Measurements from ENCODE around the gene NAGPA.
"Not testable (repeated sequence)": the region's sequence is repeated elsewhere in the genome, so short reads cannot be mapped to it uniquely, and the experiment has no call there.

NAGPA gene

DNA sequence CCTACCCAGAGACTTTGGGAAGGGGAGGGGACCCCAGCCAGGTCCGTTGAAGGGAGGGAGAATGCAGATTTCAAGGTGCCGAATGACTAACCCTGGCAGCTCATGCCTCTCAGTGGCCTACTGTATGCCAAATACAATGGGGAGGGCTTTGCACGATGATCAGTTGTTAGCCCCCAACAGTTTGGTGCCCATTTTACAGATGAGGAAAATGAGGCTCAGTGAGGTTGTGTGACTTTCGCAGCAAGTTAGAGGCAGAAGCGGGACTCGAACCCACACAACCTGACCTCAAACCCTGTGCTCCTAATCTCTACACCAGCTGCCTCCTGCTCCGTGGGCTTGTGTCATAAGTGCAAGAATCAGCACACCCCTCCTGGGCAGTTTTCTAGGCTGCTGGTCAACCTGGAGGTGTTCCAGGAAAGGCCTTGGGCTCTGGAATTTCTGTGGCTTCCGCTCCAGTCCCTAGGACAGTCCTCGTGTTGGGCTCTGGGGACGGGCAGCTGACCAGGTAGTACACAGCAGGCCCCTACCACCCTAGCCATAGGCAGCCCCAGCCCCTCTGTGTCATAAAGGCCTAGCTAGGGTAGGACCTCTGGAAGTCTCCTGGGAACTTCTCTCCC, 11.9 kb upstream of the NAGPA start:
- TF ChIP-seq, protein P1, sequence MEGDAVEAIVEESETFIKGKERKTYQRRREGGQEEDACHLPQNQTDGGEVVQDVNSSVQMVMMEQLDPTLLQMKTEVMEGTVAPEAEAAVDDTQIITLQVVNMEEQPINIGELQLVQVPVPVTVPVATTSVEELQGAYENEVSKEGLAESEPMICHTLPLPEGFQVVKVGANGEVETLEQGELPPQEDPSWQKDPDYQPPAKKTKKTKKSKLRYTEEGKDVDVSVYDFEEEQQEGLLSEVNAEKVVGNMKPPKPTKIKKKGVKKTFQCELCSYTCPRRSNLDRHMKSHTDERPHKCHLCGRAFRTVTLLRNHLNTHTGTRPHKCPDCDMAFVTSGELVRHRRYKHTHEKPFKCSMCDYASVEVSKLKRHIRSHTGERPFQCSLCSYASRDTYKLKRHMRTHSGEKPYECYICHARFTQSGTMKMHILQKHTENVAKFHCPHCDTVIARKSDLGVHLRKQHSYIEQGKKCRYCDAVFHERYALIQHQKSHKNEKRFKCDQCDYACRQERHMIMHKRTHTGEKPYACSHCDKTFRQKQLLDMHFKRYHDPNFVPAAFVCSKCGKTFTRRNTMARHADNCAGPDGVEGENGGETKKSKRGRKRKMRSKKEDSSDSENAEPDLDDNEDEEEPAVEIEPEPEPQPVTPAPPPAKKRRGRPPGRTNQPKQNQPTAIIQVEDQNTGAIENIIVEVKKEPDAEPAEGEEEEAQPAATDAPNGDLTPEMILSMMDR (conservative IDR thresholded peaks at IDR 0.05; ENCODE audit: low read depth, low read length): no peak
- no peak overlapping the region for H3K4me3 ChIP-seq (ENCODE audit: low read length)
- DNase-seq (ENCODE audit: low read depth): no peak

DNA sequence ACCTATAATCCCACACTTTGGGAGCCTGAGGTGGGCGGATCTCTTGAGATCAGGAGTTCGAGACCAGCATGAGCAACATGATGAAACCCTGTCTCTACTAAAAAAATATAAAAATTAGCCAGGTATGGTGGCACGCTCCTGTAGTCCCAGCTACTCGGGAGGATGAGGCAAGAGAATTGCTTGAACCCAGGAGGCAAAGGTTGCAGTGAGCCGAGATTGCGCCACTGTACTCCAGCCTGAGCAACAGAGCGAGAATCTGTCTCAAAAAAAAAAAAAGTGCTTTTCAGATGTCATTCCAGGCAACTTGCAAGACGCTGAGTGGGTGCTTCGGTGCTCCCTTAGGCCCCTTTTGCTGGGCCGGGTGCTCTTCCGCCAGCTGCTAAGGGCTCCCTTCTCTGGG, 10.8 kb upstream of the NAGPA start:
- H3K4me3 ChIP-seq (ENCODE audit: low read length); DNase-seq (ENCODE audit: low read depth): not testable (repeated sequence)

DNA sequence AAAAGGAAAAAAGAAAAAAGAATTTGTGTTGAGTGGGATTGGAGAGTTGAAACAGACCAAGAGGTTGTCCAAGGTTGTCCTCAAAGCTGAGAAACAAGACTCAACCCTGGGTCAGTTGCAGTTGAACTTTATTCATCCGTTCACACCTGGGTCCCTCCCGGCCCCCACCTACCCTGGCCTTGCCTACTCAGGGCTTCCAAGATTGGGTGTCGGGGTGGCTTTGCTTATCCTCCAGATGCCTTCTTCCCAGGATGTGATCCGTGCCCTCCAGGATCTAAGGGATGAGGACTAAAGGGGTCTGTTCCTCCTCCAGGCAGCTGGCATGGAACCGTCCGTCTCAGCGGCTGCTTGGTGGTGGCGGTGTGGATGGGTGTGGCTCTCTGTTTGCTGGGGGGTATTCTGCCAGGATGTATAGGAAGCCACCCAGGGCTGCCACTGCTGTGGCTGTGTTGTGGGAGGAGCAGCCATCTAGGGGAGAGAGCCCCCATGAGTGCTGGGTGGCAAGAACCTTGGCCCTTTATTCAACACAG, 10.3 kb upstream of the NAGPA start:
- DNase-seq (ENCODE audit: low read depth): no peak
- TF ChIP-seq, protein P1 (conservative IDR thresholded peaks at IDR 0.05; ENCODE audit: low read depth, low read length): no peak
- H3K4me3 ChIP-seq (ENCODE audit: low read length): no peak overlapping the region

DNA sequence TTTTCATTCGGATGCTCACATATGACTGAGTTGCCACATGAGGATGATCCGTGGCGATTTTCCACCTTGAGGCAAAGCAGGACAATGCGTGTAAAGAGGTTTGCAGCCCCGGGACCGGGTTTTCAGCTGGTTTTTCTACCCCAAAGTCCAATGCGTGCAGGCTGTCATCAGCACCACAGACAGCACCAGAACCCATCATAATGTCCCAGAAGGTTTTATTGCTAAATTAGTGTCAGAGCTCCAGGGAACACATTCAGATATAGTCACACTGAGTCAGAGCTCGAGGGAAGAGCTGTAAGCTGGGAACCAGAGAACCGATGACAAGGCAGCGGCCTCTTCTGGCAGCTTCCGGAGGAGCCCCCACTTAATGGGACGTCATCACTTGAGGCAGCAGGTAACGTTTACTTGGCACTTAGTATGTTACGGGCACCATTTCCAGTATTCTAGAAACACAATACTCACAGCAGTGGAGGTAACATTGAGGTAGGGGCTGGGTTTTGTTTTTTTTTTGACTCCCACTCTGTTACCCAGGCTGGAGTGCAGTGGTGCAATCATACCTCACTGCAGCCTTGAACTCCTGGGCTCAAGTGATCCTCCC, 8.9 kb upstream of the NAGPA start:
- no peak overlapping the region for H3K4me3 ChIP-seq (ENCODE audit: low read length)
- DNase-seq (ENCODE audit: low read depth): no peak
- TF ChIP-seq, protein P1 (conservative IDR thresholded peaks at IDR 0.05; ENCODE audit: low read depth, low read length): peak; percentile 13

DNA sequence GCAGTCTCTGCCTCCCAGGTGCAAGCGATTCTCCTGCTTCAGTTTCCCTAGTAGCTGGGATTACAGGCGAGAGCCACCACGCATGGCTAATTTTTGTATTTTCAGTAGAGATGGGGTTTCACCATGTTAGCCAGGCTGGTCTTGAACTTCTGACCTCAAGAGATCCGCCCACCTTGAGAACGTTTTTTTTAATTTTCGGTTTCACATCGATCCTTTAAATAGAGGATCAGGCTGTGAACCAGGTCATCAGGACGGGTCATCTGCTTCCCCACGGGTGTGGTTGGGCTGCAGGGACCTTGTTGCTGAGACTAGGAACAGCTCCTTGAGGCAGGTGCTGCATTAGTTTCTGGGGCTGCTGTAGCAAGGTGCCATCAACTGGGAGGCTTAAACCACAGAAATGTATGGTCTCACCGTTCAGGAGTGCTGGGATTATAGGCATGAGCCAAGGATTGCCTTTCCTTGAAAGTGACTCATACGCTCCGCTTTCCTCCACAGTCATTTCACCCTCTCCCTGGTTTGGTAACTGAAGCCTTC, 7.9 kb upstream of the NAGPA start:
- no peak overlapping the region for H3K4me3 ChIP-seq (ENCODE audit: low read length)
- TF ChIP-seq, protein P1 (conservative IDR thresholded peaks at IDR 0.05; ENCODE audit: low read depth, low read length): no peak
- peak; percentile 69 for DNase-seq (ENCODE audit: low read depth)

DNA sequence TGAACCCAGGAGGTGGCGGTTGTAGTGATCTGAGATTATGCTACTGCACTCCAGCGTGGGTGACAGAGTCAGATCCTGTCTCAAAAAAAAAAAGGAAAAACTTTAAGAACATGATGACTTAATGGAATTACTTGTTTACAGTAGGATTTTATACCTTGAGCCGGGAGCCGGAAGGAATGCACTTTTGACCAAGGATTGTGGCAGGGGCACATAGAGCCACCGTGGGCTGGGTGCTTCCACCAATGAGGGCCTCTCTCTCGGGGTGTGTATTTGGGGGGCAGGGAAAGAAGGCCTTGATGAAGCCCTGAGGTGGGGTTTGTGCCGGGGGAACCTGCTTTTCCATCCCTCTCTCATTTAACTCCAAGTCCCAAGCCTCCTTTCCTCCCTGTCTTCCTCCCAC, 6.7 kb upstream of the NAGPA start:
- no peak overlapping the region for H3K4me3 ChIP-seq (ENCODE audit: low read length)
- no peak for DNase-seq (ENCODE audit: low read depth)
- TF ChIP-seq, protein P1 (conservative IDR thresholded peaks at IDR 0.05; ENCODE audit: low read depth, low read length): no peak

DNA sequence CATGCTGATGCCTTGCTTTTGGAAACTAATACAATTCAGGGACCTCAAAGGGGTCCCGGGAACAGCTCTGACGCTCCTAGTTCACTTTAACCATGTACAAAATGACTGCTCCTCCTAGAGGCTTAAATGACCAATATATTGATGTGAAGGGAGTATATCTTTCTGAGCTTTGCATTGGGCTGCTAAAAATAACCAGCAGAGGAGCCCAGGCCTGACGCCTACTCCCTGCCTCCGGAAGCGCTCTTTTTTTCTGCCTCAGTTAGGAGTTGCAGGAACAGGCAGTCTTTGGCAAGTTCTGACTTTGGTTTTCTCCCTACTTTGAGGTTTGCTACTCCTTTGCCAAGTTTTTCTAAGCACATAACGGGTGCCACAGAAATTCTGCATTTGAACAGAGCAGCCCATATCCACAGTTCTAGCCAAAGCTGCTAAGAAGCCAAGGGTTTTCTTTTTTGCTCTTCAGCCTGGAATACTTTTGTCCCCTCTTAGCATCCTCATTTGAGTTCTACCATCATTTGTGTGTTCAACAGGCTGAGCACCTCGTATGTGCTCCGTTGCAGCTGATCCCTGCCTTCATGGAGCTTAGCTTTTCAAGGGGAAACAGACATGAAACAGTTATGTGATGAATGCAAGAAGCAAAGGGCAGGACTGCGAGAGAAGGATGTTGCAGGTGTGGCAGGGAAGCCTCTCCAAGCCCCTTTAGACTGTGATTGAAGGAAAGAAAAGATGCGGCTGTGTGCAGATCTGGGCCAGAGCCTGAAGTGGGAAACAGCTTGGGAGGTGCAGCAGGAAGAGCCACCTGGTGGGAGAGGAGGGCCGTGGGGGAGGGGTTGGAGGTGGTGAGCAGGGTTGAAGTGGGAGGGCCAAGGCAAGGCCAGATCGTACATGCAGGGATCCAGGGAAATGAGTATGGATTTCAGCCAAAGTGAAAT, 2.8 kb upstream of the NAGPA start:
- DNase-seq (ENCODE audit: low read depth): no peak
- TF ChIP-seq, protein P1 (conservative IDR thresholded peaks at IDR 0.05; ENCODE audit: low read depth, low read length): no peak
- no peak overlapping the region for H3K4me3 ChIP-seq (ENCODE audit: low read length)
